GM19035 (cell line): ENCODE data around the gene EPB41L4A.

Experiments used
- ATAC-seq: cut with Tn5 transposase; IDR thresholded peaks from one replicate; pipeline ENCODE4 v1.9.1; 2021; ENCODE audit not compliant: unreplicated experiment

The EPB41L4A gene

DNA sequence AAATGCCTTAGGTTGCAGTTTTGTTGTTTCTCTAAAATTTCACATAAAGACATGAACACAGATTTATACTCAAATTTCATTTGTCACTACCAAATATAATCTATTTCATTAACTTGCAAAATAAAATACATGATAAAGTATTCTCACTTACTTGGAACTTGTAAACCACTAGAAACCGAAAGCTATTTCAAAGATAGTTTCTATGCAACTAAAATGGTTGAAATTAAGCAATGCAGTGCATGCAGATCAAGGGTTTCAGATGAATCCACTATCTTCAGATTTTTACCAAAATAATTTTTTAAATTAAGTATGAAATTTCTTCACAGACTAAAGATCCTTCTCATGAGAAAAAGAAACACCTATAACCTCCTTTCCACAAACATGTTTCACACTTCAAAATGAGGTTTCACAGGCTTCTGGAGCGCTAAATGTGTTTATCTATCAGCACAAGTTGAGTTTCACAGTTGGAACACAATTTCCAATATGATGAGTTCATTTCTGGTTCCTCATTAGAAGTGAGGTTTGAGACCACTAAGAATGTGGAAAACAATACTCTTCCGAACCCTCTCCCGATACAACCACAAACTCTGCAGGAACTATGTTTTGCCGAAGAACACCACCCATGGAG, 63.9 kb downstream of the EPB41L4A start:
- no peak for ATAC-seq

DNA sequence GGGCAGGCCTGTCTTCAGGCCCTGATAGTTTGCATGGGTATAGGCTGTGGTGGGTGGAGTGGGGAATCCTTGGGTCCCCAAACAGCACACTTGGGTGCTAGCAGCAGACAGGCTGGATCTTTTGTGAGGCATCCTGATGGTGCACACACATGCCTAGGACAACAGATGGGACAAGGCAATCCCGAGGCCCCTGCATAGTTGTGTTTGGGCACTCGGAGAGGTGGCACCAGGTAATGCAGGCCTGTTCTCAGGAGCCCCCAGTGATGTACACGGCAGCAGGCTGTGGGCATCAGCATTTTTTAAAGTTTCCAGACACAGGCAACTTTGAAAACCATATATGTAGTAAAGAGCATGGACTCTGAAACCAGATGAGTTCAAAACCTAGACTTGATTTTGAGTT, 65.4 kb downstream of the EPB41L4A start:
- ATAC-seq: no peak

DNA sequence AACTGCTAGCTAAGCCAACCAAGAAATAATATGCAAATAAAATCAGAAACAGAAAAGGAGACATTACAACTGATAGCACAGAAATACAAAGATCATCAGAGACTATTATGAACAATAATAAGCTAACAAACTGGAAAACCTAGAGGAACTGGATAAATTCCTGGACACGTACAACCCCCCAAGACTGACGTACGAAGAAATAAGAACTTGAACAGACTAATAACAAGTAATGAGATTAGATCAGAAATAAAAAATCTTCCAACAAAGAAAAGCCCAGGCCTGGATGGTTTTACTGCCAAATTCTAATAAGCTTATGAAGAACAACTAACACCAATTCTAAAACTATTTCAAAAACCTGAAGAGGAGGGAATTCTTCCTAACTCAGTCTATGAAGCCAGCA, 67.9 kb downstream of the EPB41L4A start:
- no peak for ATAC-seq

DNA sequence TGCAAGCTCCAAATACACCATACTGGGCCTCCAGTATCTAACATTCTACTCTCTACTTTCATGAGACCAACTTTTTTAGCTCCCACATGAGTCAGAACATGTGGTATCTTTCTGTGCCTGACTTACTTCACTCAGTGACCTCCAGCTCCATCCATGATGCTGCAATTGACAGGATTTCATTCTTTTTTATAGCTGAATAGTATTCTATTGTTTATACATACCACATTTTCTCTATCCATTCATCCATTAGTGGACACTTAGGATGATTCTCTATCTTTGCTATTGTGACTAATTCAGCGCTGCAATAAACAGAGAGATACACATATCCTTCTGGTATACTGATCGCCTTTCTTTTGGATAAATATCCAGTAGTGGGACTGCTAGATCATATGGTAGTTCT, 68.5 kb downstream of the EPB41L4A start:
- ATAC-seq: no peak

DNA sequence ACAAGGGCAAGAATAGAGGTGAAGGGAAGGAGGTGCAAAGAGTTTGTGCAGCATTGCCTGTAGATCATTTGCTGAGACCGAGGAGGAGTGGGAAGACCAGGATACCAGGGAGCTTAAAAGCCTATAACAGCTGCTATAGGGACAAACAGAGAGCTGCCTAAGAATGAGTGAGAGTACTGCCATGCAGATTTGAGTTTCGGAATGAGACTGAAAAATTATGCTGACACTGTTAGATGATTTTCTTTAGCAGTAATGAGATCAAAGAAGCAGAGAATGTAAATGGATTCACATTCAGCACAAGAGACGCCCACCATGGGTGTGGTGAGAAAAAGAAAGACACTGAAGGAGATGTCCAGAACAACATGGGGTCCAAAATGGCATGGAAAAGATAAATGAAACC, 69.7 kb downstream of the EPB41L4A start:
- ATAC-seq: no peak

DNA sequence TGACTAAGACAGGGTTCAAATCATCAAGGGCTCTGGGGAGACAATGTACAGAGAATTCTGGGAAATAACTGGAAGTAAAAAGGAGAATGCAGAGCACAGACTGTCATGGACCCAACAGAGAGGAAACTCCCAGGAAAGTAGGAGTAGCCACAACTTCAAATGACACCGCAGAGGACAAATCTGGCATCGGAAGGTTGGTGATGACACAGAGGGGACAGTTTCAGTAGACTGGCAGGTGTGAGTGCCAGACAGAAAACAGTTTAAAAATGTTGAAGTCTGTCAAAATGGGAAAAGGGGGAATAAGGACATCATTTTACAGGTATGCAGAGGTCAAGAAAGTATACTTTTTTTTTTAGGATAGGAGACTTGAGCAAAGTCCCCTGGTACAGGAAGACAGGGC, 70.2 kb downstream of the EPB41L4A start:
- ATAC-seq: no peak

DNA sequence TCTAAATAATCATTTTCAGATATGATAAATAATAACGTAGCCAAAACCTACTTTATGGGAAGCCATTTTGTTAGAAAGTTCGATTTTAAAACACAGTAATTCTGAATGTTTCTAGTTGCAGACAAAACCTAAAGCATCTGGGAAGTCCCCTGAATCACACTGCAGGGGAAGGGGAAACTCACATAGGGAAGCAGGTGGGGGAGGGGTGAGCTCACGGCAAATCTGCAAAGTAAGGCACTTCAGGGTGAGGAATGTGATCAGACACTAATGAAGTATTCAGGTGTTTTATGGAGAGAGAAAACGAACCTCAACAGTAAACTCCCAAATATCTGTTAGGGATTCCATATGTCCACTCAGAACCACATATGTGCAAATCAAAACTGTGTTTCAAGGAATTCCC, 70.7 kb downstream of the EPB41L4A start:
- no peak for ATAC-seq

DNA sequence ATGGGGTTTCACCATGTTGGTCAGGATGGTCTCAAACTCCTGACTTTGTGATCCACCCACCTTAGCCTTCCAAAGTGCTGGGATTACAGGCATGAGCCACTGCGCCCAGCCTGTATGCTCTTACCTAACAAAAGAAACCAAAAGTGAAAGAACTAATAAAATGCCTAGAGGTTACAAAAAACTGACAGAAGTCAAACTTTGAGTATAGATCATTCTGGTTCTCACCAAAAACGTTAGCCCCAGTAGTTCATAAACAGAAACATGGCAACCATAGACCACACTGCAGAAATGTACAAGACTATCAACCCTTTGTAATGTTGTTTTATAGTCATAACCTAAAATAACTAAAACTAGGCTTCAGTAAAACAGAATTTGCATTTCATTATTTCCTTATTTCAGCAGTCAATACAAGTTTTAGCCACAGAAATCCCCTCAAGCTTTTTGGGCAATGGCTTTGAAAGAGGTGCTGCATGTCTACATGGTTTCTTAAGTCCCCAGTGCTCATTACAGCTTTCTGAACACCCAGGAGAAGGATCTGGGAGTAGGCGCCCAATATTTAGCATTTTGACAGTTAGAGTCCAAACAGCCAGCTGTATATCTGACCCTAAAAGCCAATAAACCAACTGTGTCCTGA, 72.5 kb downstream of the EPB41L4A start:
- ATAC-seq: peak; percentile 80

DNA sequence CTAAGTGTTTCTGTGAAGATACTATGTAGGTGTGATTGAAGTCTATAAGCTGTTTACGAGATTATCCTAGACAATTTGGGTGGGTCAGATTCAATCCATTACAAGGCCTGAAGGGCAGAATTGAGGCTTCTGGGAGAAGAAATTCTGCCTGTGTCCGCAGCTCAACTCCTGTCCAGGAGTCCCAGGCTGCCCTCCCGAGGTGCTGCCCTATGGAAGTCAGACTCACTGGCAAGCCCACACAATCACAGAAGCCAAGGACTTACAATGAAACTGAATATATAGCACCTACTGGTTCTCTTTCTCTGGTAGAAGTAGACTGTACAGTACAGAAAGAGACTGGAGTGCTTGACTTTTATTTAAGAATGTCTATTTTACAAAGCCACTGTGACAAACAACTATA, 74.5 kb downstream of the EPB41L4A start:
- no peak for ATAC-seq

DNA sequence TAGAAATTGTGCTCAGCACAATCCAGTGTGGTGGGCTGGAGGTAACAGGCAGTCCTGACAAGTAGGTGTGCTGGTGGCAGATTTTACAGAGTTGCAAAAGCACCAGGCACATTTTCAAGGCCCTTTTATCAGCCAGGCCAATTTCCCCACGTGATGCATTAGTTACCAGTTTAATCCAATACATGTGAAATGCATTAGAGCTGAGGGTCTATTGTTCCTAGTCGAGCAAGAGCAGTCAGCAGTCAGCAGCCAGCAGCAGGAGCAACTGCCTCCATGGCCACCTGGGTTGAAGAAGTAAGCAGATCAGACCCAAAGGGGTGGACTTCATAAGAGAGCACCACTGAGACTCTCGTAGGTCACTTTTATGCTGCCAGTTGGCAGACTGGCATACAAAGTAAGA, 76.7 kb downstream of the EPB41L4A start:
- ATAC-seq: no peak

DNA sequence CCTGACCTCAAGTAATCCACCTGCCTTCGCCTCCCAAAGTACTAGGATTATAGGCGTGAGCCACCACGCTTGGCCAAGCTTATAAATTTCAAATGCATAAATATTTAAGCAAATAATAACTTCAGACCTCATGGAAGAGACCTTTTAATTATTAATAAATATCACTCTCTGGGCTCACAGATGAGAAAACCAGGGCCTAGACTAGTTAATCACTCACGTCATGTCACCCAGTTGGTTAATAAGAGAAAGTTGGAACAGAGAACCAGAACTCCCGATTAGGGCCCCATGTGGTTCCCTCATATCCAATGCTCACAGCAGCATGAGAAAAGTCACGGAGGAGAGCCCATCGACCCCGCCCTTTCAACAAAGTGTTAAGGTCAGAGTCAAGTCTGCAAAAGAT, 79.3 kb downstream of the EPB41L4A start:
- no peak for ATAC-seq

DNA sequence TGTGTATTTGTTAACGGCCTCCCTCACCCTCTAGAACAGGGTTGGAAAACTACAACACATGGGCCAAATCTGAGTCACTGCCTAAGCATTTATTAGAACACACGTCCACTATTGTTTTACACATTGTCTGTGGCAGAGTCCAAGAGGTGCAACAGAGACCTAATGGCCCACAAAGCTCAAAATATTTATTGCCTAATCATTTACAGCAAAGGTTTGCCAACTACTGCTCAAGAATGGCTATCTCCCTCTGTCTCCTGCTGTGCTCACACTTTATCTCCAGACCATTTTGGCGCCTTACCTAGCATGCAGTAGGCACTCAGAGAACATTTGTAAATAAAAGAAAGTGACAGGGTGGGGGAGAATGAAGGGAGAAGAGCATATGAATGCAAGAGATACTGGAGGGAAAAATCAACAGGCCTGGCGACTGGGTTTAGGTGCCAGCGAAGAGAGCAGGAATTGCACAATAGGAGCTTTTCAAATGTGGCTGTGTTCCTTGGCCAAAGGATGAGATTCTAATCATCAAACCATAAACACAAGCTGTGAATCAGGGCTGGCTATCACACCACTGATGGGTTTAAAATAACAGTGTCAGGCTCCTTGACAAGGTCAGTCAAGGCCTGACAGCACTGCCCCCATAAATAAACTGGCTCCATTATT, 80.3 kb downstream of the EPB41L4A start:
- no peak for ATAC-seq

DNA sequence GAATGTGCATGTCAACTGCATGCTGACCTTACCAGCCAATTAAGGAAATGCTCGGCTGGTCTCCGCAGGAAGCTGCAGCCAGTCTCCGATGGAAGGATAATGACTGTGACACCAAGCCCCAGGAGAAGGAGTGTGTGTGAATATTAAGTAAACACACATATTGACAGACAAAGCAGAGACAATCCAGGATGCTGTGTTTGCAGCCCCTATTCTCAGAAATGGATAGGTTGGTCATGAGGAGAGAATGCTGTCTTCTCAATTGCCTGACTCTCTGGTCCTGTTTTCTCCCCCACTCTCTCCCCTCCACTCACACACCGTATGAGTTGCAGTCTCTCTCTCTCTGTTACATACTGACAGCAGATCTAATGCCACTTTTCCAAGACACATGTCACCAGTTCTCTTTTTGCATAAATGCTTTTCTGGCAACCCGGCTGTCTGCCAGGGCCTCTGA, 85.7 kb downstream of the EPB41L4A start:
- no peak for ATAC-seq

DNA sequence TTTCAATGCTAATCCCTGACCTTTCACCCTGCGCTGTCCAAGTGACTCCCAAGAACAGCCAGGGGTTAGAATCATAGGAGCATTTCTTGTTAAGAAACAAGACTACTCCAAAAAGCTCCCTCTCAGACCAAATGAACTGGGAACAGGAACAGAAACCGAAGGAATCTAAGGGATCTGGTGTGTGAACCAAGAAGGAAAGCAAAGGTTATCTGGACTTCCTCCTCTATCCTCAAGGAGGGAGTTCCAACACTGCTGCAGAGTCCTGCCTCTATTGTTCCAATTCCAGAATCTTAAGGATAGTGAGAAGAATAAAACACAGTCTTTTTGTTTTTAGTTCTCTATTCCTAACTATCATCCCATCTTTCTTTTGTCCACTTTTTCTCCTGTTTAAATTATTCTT, 87.2 kb downstream of the EPB41L4A start:
- no peak for ATAC-seq

DNA sequence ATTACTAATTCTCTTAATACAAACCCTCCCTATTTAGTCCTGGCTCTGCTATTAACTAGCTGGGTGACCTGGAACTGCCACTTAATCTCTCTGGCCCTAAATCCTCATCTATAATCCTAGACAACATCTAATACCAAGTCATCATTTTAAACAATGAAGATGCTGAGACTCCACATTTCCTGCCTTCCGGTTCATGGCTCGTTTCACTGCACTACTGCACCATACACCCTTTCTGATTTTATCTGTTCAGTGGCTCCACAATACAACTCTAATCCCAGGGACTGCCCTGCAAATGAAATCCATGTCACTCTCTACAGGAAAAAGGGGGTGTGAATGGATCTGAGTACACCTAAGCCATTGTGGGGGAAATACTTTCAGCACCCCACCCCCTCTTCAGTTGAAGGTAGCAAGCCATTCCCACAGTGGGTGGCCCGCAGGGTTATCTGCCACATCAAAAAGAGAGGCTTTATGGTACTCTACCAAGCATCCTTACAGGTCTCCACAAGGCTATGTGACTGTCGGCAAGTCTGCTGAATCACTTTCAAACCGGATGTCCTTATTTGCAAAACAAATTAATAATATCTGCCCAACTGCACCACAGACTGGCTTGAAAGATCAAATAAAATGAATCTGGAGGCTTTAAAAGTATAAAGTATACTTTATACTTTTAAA, 89.5 kb downstream of the EPB41L4A start:
- ATAC-seq: peak; percentile 95

DNA sequence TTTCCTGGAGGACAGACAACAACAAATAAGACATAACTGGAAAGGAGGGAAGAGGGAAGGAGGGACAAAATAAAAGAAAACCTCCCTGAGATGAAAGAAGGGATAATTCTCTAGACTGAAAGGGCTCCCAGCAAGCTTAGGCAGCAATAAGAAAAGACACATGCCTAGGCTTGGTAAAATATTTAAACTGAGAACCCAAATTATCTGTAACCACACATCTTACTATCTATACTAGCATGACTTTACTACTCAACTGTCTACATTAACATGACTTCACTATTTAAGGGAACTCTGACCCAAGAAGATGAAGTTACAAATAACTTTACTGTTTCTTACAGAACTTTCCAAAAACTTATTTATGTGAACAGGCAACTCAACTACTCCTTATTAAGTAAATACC, 95.9 kb downstream of the EPB41L4A start:
- ATAC-seq: no peak

DNA sequence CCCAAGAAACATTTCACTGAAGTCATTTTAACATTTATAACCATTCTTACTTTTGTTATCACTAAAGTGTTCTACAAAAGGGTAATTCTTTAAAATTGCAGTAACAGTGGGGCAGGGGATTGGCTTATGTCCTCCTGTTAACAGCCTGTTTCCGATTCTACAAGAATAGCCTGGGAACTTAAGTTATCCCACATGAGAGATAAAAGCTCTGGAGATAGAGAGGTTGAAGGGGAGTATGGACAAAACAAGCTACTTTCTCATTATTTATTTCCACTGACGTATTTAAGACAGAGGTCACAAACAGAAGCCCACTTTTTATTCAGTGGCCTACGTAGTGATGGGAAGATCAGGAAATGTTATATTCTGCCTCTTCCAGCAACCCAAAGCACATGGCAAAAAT, 98.7 kb downstream of the EPB41L4A start:
- ATAC-seq: no peak

DNA sequence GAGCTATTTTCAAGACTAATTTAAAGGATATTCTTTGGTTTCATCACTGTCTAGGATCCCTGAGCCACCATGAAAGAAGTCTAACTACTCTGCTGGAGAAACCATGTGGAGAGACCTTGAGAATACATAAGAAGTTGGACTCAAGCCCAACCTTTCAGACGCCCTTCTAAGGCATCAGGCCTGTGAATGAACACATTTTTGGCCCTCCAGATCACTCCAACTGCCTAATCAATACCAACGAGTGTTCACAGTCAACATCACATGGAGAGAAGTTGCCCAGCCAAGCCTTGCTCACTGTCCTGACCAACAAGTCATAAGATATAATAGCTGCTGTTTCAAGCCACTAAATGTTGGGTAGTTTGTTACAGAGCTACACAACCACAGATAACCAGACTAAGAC, 100.7 kb downstream of the EPB41L4A start:
- ATAC-seq: no peak

DNA sequence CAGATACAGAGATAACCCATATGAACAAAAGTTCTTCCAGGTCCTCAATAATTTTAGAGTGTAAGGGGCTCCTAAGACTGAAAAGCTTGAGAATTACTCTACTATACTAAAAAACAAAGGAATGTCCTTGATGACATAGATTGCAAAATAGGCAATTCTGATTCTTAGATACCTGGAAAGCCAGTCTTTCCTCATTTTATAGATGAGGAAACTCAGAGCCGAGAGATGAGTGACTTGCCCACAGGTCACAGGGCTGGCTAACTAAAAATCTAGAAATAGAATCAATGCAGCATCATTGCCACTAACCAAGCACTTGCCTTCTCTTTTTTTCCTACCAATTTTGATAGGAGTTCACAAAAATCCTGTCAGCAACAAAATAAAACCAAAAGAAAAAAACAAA, 101.2 kb downstream of the EPB41L4A start:
- ATAC-seq: no peak

DNA sequence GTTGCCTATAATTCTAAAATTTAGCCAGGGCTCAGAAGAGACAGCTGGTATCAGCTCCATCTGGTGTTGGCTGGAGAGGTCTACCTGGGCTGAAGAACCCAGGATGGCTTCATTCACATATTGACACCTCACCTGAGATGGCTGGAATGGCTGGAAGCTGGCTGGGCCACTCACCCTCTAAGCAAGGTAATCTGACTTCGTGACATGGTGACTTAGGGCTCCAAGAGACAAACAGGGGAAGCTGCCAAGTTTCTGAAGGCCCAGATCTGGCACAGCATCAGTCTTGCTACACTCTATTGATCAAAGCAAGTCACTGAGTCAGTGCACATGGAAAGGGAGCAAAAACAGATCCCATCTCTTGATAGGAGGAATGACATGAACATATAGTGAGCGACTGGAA, 102.3 kb downstream of the EPB41L4A start:
- no peak for ATAC-seq

DNA sequence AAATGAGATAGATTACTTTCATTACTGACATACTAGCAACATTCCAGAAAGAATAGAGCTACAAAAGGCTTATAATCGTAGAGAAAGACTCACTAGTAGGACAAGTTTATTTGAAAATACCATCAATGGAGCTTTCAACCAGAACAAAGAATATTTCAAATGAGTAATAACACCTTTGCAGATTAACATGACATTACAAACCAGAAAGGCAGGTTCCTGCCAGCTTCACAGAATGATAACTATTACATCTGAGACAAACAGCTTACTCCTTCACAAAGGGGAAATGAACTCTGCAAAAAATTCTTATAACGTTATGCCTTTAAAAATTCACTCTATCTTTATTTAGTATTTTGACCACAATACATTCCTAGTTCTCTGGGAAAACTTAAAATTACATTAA, 103.1 kb downstream of the EPB41L4A start:
- no peak for ATAC-seq
